GM18498 (cell line): ENCODE results near the gene PDE3B.
"Not testable (repeated sequence)": the region's sequence is repeated elsewhere in the genome, so short reads cannot be mapped to it uniquely, and the experiment has no call there.

Experiments used
- ATAC-seq: cut with Tn5 transposase; IDR thresholded peaks from one replicate; pipeline ENCODE4 v1.9.1; 2021; ENCODE audit warnings: mild to moderate bottlenecking, moderate library complexity; ENCODE audit not compliant: unreplicated experiment

Gene PDE3B

DNA sequence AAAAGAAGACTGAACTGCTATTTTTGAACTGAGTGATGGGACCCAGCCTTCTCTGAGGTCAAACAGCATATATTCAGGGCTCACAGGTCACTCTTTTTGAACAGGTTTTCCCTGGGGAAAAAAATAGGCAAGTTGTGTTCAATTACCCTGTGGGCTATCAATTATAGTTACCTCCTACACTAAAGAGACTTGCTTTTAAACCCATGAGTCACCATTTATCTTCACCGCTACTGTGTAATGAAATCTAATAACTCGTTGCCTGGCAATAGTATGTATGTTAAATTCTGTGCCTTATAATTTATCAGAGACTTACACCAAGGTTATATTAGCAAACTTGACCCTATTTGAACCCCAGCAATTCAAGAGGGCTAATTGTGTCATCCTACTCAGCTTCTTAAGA lies 149.9 kb downstream of the PDE3B start:
- no peak for ATAC-seq

DNA sequence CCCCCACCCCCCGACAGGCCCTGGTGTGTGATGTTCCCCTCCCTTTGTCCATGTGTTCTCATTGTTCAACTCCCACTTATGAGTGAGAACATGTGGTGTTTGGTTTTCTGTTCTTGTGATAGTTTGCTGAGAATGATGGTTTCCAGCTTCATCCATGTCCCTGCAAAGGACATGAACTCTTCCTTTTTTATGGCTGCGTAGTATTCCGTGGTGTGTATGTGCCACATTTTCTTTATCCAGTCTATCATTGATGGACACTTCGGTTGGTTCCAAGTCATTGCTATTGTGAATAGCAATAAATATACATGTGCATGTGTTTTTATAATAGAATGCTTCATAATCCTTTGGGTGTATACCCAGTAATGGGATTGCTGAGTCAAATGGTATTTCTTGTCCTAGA lies 152.4 kb downstream of the PDE3B start:
- ATAC-seq = not testable (repeated sequence)

GRCh38 chr11:14803846-14804245 lies 160.2 kb downstream of the PDE3B start:
- ATAC-seq = no peak

DNA sequence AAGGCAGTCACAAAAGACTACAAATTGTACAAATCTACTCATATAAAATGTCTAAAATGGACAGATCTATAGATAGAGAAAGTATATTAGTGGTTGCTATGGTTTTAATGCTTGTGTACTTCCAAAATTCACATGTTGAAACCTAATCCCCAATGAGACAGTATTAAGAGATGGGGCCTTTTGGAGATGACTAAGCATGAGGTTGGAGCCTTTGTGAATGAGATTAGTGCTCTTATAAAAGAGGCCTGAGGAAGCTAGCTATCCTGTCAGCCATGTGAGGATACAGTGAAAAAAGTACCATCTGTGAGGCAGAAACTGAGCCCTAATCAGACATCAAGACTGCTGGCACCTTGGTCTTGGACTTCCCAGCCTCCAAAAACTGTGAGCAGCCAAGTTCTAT lies 165.9 kb downstream of the PDE3B start:
- no peak for ATAC-seq

GRCh38 chr11:14812757-14813156 lies 169.2 kb downstream of the PDE3B start:
- no peak for ATAC-seq

- ATAC-seq = no peak
Measured at GRCh38 chr11:14813516-14813915, 169.9 kb downstream of the PDE3B start.

- ATAC-seq = no peak
Measured at GRCh38 chr11:14818779-14819178, 175.2 kb downstream of the PDE3B start.

DNA sequence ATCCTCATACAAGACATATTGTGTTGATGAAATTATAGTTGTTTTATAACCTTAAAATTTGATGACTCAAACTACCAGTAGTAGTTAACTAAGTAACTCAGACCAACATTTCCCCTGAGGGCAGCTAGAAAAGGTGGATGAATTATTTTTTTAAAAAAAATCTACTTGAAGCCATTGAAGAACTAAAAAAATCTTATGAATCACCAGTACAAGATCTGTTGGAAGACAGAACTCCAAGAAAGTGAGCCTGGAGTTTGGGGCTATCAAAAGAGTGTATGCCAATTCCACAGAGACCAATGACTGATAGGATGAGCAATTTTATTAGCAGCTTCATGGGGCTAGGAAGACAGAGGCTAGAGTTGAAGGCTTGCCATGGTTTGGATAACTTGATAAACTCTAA lies 176.0 kb downstream of the PDE3B start:
- ATAC-seq = no peak

GRCh38 chr11:14821031-14821430 lies 177.4 kb downstream of the PDE3B start:
- no peak for ATAC-seq

DNA sequence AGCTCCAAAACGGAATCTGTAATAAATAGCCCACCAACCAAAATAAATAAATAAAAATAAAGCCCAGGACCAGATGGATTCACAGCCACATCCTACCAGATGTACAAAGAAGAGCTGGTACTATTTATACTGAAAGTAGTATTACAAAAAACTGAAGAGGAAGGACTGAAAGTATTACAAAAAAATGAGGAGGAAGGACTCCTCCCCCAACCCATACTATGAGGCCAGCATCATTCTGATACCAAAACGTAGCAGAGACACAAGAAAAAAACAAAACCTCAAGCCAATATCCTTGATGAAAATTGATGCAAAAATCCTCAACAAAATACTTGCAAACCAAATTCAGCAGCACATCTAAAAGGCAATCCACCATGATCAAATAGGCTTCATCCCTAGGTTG lies 183.0 kb downstream of the PDE3B start:
- no peak for ATAC-seq

DNA sequence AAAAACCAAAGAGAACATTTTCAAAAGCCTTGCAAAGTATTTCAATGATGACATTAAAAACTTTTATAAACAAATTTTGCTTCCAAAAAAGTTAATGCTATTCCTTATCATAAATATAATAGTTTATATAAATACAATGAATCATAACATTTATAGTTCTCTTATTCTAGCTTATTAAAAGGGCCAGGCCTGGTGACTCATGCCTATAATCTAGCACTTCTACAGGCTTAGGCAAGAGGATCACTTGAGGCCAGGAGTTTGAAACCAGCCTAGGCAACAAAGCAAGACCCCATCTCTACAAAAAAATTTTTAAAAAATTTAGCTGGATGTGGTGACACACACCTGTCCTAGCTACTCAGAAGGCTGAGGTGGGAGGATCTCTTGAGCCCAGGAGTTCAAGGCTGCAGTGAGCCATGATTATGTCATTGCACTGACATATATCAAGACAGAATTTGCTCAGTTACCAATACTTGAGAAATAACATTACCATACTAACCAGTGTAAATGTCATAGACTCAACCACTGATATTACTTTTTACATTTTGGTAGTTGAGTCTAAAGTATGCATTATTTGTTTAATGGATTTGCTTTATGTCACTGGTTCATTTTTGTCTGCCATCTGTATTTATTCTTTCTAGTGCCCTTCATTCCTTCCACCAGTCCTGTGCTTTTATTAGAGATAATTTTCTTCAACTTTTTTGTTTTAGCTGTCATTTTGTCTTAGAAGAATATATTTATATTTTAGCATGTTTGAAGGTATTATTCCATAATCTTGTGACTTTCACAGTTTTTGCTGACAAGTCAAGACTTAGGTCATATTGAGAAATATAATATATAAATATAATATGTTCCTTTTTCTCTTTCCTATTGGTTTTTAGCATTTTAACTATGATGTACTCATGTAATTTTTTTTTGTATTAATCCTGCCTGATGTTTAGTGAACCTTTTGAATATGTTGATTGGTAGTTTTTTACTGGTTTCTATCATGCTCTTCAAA lies 192.2 kb downstream of the PDE3B start:
- no peak for ATAC-seq

DNA sequence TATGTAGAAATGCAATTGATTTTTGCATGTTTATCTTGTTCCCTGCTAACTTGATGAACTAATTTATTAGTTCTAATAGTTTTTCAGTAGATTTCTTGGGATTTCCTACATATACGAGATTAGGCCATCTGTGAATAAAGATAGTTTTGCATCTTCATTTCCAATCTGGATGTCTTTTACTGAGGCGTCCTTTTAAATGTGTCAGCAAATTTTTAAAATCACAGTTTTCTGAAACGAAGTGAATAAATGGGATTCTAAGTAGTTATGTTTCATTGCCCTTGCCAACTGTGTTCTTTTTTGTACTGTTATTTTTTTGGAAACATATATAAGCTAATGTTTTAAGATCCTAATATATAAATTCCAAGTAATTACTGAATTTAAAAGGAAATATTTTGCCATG lies 198.4 kb downstream of the PDE3B start:
- ATAC-seq = no peak

- ATAC-seq = no peak
Measured at GRCh38 chr11:14852571-14853177, 209.1 kb downstream of the PDE3B start.

- ATAC-seq = no peak
Measured at GRCh38 chr11:14854057-14854456, 210.5 kb downstream of the PDE3B start.

DNA sequence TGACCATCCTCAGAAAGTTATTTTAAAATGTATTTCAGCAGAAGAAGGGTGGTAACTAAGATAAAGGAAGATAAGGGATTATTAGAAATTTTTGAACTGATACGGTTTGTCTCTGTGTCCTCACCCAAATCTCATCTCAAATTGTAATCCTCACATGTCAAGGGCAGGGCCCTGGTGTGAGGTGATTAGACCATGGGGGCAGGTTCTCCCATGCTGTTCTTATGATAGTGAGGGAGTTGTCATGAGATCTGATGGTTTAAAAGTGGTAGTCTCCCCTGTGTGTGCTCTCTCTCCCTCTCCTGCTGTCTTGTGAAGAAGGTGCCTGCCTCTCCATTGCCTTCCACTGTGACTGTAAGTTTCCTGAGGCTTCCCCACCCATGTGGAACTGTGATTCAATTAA lies 212.3 kb downstream of the PDE3B start:
- no peak for ATAC-seq

DNA sequence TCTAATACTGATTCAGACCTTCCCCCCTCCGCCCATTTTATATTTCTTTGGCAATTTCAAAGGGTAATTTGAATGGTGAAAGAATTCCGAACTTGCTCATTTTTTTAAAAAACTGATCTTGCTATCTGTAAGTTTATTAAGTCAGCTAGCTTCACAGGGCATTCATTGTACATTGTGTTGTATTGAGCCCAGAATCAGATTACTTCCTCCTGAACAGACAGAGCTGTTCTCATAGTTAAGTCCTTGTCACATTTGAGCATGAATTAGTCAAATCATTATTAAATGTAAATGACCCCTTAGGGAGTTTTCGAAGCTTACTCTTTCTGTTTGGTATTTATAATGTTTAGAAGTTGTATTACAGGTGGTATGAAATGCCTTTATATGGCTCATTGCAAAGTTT lies 214.0 kb downstream of the PDE3B start:
- no peak for ATAC-seq

DNA sequence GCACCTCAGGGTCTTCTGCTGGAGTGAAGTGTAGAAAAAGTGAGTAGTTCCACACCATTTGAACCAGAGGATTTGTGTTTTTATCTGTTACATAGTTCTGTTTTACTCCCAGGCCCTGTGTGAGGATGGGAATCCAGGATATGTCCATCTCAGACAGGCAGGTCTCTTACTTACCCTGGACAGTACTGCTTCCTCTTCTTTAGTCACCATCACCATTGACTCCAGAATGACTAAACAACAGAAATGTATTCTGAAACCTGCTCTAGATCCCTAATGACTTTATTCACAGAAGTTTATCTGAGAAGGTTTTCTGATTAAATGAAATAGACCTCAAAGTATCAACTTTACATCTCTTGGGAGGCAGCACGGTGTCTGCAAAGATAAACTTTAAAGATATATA lies 214.8 kb downstream of the PDE3B start:
- no peak for ATAC-seq

DNA sequence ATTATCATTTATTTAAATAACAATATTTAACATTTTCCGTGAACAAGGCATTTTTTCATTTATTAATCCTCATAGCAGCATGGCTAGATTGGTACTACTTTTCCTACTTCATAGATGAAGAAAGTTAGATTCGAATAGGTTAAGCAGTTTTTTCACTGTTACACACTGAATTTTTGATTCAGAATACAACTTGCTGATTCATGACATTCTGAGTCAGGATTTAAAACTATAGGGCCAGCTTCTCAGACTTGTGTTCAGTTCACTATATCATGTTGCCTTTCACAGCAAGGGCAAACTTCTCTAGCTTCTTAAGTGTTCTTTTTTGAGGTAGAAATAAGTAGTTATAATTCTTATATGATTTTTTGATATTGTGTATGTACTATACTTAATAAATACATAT lies 216.9 kb downstream of the PDE3B start:
- ATAC-seq = no peak

GRCh38 chr11:14861680-14862079 lies 218.1 kb downstream of the PDE3B start:
- ATAC-seq = no peak

DNA sequence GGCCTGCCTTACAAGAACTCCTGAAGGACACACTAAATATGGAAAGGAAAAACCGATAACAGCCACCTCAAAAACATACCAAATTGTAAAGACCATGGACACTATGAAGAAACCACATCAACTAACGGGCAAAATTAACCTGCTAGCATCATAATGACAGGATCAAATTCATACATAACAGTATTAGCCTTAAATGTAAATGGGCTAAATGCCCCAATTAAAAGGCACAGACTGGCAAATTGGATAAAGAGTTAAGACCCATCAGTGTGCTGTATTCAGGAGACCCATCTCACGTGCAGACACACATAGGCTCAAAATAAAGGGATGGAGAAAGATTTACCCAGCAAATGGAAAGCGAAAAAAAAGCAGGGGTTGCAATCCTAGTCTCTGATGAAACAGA lies 220.2 kb downstream of the PDE3B start:
- not testable (repeated sequence) for ATAC-seq

DNA sequence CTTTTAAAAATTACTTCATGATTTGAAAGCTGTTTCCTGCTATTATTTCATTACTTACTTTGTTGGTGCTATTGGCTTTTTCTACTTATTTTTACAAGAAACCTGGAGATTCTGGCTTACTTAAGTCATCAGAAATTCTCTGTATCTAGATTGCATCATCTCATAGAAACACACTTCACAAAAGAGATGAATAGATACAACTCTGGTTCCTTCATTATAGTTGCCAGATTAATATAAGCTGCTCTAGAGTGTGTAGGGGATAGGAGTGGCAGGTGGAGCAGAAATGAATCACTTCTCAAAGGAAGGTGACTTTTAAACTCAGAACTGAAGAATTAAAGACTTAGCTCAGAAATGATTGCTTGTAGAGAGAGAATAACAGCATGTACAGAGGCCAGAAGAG lies 228.4 kb downstream of the PDE3B start:
- ATAC-seq = no peak

- no peak for ATAC-seq
Measured at GRCh38 chr11:14873632-14874031, 230.0 kb downstream of the PDE3B start.
